Right lobe of liver (tissue), 4 donors: ENCODE results near the gene FOXE3.

Experiments used
- CTCF ChIP-seq, 4 donors: fragments of 200-600 bp in 3 of 4; fragments of 450-650 bp in 1 of 4; IDR thresholded peaks; one replicate each; pipeline versions ENCODE4 v1.5.1 to v1.8.0; 2016 to 2022; ENCODE audit warnings: antibody characterized with exemption in 4 of 4, mild to moderate bottlenecking in 2 of 4
- POLR2A ChIP-seq: fragments of 450-650 bp; IDR thresholded peaks from one replicate; pipeline ENCODE4 v1.6.1; 2017; ENCODE audit warnings: antibody characterized with exemption, mild to moderate bottlenecking
- donor health status: DM: no; HTN: no; CAD: no.
- donor health status: DM: no; HTN: no; CAD: no.
- donor health status: DM: no; HTN: yes; CAD: no.

GRCh38 chr1:47437447-47438164, 21.5 kb downstream of the FOXE3 start, which contains the start of gene FOXD2:
- TF ChIP-seq POLR2A (peak; percentile 76), CTCF (IDR thresholded peaks at IDR 0.05) (peak; percentile 98 to 100 (median 99))
